ENCODE measurements around the gene ZSCAN23. TPM values are rescaled to one million over a fixed set of nuclear protein-coding genes. Genes with fewer than 3 reads are reported as not detected.
"Not testable (repeated sequence)": the region's sequence is repeated elsewhere in the genome, so short reads cannot be mapped to it uniquely, and the experiment has no call there.

Gene ZSCAN23
- total and polyA plus RNA-seq, 8 donors: 1.2 to 25.0 (median 20.9) TPM

DNA sequence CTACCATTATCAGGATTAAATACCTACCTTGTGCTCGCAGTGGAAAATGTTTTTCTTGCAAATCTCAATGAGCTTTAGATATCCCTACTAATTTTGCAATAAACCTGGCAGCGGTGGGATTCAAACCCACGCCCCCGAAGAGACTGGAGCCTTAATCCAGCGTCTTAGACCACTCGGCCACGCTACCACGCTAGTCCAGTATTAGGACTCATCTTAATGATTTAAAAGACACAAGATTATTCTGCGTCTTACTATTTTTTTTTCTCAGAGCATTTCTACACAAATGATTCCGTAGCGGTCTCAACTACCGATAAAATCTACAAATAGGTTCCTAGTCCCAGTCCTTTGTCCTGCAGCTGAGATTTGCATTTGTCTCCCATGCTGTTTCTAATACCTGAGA, 35.2 kb upstream of the ZSCAN23 start:
- Histone ChIP-seq H3K36me3 (no peaks in the 10 kb centered on the region), H3K4me1 (no peaks in the 10 kb centered on the region), H3K4me3 (no peak overlapping the region), H3K9me3 (no peaks in the 10 kb centered on the region), H3K27ac (no peak overlapping the region), H3K27me3 (peaks cover 23 to 90% of the 10 kb centered on the region in 2 donors)
- TF ChIP-seq CTCF (IDR thresholded peaks at IDR 0.05): no peak
- intact Hi-C loops (cut with DNase I): no loop called here
- ATAC-seq (no peak), DNase-seq (no peak)

GRCh38 chr6:28474441-28475219, 31.3 kb upstream of the ZSCAN23 start:
- TF ChIP-seq CTCF (IDR thresholded peaks at IDR 0.05): no peak
- Histone ChIP-seq H3K9me3 (peaks cover 0 to 3% of the 10 kb centered on the region in 2 donors), H3K27ac (no peak overlapping the region), H3K4me1 (no peaks in the 10 kb centered on the region), H3K4me3 (no peak overlapping the region), H3K27me3 (peaks cover 17 to 66% of the 10 kb centered on the region in 2 donors), H3K36me3 (no peaks in the 10 kb centered on the region)
- intact Hi-C loops (cut with DNase I): no loop called here
- DNase-seq: peak in 2 of 4 donors; percentile 48 to 52
- ATAC-seq: peak; percentile 54

DNA sequence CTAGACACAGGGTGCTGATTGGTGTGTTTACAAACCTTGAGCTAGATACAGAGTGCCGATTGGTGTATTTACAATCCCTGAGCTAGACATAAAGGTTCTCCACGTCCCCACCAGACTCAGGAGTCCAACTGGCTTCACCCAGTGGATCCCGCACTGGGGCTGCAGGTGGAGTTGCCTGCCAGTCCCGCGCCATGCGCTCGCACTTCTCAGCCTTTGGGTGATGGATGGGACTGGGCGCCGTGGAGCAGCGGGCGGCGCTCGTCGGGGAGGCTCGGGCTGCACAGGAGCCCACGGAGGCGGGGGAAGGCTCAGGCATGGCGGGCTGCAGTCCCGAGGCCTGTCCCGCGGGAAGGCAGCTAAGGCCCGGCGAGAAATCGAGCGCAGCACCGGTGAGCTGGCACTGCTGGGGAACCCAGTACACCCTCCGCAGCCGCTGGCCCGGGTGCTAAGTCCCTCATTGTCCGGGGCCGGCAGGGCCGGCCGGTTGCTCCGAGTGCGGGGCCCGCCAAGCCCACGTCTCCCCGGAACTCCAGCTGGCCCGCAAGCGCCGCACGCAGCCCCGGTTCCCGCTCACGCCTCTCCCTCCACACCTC, 26.0 kb upstream of the ZSCAN23 start:
- not testable (repeated sequence) for H3K4me3 ChIP-seq
- peak in 1 of 4 donors; percentile 66 for DNase-seq

GRCh38 chr6:28468056-28468455, 24.8 kb upstream of the ZSCAN23 start:
- H3K9me3 ChIP-seq: peaks cover 0 to 8% of the 10 kb centered on the region in 2 donors
- intact Hi-C loops (cut with DNase I): no loop called here
- DNase-seq (no peak), ATAC-seq (no peak)
- no peaks in the 10 kb centered on the region for H3K4me1 ChIP-seq
- H3K27ac ChIP-seq: no peak overlapping the region
- H3K4me3 ChIP-seq: no peak overlapping the region
- no peak for TF ChIP-seq CTCF (IDR thresholded peaks at IDR 0.05)
- no peaks in the 10 kb centered on the region for H3K36me3 ChIP-seq
- H3K27me3 ChIP-seq: peaks cover 3 to 14% of the 10 kb centered on the region in 2 donors

More for the DNA sequence above, 26.0 kb upstream of the ZSCAN23 start:
- ATAC-seq; H3K4me1 ChIP-seq; H3K27ac ChIP-seq; H3K36me3 ChIP-seq; H3K9me3 ChIP-seq; intact Hi-C loops (cut with DNase I): not testable (repeated sequence)
- peaks cover 0 to 19% of the 10 kb centered on the region in 2 donors for H3K27me3 ChIP-seq

DNA sequence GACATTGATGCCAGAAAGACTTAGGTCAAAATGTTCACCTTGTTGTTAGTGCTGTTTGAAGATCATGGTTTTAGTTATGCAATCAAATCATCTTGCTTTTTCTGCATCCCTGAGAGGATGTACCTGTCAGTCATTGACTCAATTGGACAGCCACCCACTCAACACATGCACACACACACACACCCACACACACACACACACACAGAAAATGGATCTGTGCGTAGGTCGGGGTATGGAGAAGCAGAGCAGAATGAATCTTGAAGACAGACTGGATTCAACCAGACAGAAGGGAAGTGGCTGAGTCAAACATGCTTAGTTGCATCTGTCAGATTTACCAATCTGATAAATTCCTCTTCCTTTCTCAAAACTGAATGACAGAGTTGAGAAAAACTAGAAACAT, 19.1 kb upstream of the ZSCAN23 start:
- no peak for TF ChIP-seq CTCF (IDR thresholded peaks at IDR 0.05)
- H3K4me3 ChIP-seq: no peak overlapping the region
- no peak for ATAC-seq
- no peaks in the 10 kb centered on the region for H3K4me1 ChIP-seq
- H3K36me3 ChIP-seq: no peaks in the 10 kb centered on the region
- intact Hi-C loops (cut with DNase I): no loop called here
- H3K27ac ChIP-seq: no peak overlapping the region
- no peak for DNase-seq
- H3K27me3 ChIP-seq: peaks cover 3 to 44% of the 10 kb centered on the region in 2 donors
- no peaks in the 10 kb centered on the region for H3K9me3 ChIP-seq

All from left lung (tissue), 10 donors.